NCI-H2196 (cell line): Measurements from ENCODE around the gene HOXB7.

Experiments used
- DNase-seq: peaks from one replicate; lab custom pipeline; 2025; ENCODE audit not compliant: unreplicated experiment; lab: John Stamatoyannopoulos, UW

Gene HOXB7

GRCh38 chr17:48636177-48637018 lies 25.6 kb upstream of the HOXB7 start:
- no peak for DNase-seq

- DNase-seq: no peak
Observed at GRCh38 chr17:48634493-48635208, 23.8 kb upstream of the HOXB7 start.

DNA sequence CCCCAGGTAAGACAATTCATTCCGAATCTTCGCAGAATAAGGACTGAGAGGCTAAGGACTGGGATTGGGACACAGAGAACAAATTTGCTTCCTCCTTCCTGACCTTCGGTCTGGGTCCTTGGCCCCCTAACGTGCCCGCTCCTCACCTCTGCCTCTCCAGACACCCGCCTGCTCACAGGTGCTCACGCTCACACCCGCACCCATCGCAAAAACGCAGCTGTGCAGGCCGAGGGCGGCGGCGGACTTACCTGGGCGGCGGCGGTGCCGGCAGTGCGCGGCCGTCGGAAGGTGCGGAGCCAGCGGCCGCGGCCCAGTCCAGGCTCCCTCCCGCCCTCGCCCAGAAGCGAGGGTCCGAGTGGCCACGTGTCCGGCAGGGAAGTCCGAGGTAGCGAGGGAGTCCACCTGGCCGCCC lies 22.5 kb upstream of the HOXB7 start:
- no peak for DNase-seq

GRCh38 chr17:48632579-48633265 lies 21.9 kb upstream of the HOXB7 start:
- no peak for DNase-seq

DNA sequence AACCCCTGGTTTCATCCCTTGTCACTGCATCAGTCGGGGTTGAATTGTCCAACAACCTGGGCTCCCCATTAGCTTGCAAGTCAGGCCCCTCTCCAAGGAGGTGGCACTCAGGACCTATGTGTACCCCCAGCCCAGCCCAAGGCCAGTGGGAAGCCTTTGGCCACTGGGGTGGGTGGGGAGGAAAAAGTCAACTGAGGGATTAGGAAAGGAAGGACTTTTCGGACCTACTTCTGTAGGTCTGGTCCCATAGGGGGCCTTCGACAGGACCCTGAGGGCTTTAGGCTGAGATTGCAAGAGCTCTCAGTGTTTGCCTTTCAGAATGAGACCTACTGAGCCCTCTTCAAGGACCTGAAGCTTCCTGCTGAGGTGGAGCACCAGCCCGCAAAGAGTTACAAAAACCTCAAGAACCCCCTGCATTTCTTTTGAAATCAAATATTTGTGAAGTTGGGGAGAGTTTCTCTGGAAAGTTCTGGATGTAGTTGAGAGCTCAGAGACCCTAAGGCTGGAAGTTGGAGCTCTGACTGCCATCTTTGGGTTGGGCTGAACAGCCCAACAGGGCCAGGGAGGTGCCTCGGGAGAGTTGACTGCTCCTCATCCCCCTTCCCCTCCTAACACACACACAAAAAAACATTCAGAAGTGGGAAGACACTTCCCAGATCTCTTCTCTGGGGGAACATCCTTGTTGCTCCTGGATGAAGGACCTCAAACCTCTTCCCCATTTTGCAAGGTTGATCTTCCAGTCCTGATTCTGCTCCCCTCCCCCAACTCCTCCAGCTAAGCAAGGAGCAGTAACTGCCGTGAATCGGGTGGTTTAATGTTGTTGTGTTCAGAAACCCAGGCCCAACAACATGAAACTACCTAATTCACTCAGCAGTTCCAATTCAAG lies 21.1 kb upstream of the HOXB7 start:
- DNase-seq: no peak

DNA sequence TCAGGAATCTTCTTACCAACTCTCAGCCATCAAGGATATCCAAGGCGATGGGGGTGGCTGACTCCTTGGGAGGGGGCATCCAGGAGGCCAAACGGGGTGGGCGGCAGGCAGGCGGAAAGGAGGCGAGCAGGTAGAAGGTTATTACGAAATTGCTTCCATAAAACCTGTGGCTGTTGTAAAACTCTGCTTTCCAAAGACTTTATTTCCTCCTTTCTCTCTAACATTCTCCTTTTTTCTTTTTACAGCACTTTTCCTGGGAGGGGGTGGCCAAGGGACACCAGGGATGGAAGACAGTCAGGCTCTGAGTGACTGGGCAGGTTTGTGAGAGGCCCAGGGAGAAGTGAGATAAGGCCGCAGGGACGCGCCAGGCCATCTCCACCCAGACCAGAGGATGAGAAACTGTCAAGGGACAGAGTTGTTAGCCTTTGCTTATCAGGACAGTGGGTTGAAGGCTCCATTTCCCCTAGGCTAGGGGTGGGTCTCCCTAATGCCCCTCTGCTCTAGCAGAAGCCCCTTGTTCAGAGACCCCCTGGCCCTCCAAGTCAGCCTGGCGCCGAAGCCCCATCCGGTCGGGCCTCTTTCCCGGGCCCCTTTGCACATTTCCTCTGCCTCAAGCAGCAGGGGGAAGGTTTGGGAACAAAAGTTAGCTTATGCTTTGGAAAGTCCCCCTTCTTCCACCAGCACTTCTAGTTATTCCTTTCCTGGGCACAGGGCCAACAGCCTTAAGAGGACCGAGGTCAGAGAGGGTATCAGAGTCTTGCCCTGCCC lies 20.3 kb upstream of the HOXB7 start:
- DNase-seq: no peak

GRCh38 chr17:48630009-48630924 lies 19.4 kb upstream of the HOXB7 start:
- DNase-seq: no peak

- DNase-seq: no peak
Observed at GRCh38 chr17:48629411-48629759, 18.6 kb upstream of the HOXB7 start.

GRCh38 chr17:48628649-48629410 lies 18.0 kb upstream of the HOXB7 start:
- no peak for DNase-seq

DNA sequence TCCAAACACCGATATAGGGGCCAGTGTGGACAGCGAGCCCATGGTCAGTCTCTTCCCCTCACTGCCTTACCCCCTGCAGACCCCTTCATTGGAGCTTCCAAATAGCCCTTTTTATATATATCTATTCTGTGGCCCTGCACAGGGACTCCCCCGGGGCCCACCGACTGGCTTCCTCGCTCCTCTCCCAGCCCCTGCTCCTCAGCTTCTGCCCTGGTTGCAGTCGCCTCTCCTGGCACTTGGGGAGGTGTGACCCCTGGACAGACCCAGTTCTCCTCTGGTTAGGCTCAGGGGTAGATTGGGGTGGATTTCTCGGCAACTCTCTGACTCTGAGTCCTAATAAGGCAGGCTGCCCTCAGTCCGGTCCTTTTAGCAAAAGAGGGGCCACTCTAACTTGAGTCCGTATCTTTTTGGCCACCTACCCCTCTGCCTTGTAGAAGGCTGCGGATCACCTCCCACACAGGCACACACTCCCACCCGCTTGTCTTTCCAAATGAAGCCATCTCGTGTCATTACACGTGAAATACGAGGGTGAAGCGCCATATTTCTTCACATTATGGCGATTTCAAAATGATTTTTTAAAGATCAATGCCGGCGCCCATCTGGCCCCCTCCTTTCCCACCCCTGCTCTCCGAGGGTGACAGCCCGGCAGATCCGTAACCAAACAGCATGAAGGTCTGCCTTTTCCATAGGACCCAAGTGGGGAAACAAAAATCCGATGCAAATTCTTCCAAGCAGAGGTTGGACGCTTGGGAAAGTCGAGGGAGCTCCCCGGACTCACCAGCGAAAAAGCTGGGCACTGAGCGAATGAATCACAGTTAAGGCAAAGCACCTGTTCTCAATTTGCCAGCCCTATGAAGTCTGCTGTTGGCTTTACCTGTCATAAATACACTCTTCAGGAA lies 17.1 kb upstream of the HOXB7 start:
- DNase-seq: no peak

DNA sequence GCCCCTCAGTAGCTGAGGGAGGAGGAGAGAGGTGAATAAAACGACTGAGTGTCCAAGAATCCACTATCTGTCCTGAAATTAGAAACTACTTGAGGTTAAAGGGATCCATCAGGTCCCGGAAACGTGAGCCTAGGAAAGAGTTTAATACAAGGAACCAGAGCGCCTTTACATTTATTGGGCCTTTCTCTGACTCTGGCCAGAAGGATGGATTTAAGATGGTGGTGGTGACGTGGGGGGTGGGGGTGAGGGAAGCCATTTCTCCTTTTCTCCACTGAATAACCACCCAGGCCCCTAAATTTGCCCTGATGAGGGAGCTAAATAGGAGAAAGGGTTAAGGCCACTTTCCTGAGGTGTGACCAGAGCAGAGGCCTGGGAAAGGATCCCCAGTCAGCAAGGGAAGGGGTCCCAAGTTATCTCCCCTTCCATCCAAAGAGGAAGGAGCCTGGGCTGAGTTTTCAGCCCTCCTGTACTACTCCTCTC lies 16.3 kb upstream of the HOXB7 start:
- no peak for DNase-seq

- peak; percentile 34 for DNase-seq
Observed at GRCh38 chr17:48626245-48627117, 15.7 kb upstream of the HOXB7 start, which contains the start of gene HOXB9. Gene HOXB9 (minus strand): TSS chr17:48626358. CDS start chr17:48626269, 89 bp downstream.

GRCh38 chr17:48625495-48626244 lies 14.9 kb upstream of the HOXB7 start:
- DNase-seq: peak; percentile 41

DNA sequence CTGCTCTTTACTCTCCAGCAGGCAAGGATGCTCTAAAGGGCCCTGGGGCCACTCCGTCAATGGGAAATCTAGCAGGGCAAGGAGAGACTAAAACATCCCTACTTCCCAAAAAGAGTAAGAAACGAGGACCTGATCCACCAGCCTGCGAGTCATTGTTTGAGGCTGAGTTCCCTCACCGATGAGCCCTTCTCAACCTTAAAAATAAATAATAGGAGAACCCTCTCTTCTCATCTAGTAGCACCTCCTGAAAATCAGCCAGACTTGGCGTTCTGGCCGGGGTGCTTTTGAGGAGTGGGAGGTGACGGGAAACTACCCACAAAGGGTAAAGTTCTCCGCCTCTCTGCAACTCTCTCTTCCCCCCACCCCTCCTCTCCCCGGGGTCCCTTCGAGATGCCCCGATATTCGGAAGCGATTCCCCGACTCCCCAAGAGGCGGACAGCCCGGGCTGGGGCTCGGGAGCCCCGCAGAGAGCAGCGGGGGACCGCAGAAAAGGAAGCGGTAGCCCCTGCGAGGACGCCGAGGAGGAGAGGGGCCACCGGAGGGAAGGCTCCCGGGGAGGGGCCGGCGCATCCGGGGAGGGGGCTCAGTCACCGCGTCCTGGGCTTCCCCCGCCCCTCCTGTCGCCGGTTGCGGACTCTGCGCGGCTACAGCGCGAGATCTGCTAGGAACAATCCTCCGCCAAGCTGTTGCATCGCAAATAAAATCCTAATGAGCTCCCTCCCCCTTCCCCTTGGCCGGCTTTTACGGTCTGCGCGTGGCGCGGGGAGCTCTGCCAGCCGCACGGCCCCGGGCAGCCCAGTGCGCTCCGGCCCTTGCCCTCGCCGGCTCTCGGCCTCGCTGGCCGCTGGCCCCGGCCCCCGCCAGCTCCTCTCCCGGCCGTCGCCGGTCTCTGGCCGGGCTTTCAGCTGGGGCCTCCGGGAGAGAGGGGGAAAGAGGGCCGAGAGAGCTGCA lies 14.0 kb upstream of the HOXB7 start:
- DNase-seq: peak; percentile 18
